NCI-H460 (cell line): ENCODE data around the gene CTSE. TPM values are rescaled to one million over a fixed set of nuclear protein-coding genes. Genes with fewer than 3 reads are reported as not detected.
A peak's percentile ranks its signal among the peaks of the same experiment; 100 is the strongest.
"Not testable (repeated sequence)": the region's sequence is repeated elsewhere in the genome, so short reads cannot be mapped to it uniquely, and the experiment has no call there.

Experiments
- DNase-seq: peaks from one replicate; pipeline ENCODE4 v3.0.0-alpha.2; 2016; ENCODE audit warnings: low read depth; ENCODE audit errors: extremely low read depth
- total RNA-seq: library from RNA; depleted of rRNA; stranded (reverse); fragments of >200 nt; shearing (Covaris generic); gene quantifications from 2 replicates; pipeline ENCODE4 v1.2.3, GENCODE V29; 2014

CTSE gene
- total RNA-seq, 1 experiment from 2014 or later: not detected

DNA sequence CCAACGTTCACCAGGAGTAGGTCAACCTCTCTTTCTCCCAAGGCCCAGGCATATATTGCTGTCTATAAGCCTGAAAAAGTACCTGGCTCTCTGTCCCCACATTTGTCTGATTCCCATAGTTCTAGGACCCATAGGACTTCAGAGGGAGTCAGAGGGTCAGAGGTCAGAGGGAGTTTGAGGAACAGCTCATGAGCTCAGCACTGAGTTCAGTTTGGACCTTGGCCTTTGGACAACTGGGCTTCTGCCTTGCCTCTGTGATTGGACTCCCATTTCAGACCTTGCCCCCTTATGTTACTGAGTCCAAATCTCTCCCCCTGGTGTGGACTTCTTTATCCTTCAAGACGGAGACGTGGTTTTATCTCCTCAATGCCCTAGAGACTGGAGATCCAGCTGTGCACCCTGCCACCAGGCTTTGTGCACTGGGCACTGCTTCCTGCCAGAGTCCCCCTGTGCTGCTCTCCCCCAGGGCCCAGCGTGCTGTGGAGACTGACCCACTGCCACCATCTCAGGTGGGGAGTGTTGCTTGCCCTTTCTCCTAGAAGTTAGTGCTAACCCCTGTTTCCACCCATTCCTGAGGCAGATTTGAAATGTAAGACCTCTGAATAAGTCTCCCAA, 3.2 kb downstream of the CTSE start:
- DNase-seq: no peak

DNA sequence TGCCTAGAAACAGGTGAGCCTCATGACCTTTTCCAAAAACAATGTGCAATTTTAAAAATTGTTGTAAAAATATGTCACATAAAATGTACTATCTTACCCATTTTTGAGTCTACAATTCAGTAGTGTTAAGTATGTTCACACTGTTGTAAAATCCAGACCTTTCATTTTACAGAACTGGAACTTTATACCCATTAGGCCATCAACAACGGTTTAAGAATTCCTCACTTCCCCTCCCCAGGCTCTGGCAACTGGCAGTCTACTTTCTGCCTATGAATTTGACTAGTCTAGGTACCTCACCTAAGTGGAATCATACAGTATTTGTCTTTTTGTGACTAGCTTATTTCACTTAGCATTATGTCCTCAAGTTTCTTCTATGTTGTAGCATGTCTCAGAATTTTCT, 8.6 kb downstream of the CTSE start:
- no peak for DNase-seq

DNA sequence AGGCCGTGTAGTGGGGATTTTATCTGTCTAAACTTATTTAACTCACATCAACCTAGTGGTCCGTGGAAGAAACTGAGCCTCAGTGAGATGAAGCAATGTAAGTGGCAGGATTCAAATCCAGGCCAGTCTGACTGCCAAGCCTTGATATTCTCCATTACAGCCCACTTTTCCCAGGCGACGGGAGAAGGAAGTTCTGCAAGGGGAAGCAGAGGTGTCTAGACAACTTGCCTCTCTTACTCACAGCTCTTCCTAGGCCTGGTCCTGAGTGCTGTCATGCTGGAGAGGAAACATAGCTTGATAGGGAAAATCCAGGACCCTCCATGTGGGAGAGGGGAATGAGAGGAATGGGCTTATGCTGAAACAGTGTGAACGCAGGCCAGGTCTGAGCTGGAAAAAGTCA, 9.1 kb downstream of the CTSE start:
- no peak for DNase-seq

DNA sequence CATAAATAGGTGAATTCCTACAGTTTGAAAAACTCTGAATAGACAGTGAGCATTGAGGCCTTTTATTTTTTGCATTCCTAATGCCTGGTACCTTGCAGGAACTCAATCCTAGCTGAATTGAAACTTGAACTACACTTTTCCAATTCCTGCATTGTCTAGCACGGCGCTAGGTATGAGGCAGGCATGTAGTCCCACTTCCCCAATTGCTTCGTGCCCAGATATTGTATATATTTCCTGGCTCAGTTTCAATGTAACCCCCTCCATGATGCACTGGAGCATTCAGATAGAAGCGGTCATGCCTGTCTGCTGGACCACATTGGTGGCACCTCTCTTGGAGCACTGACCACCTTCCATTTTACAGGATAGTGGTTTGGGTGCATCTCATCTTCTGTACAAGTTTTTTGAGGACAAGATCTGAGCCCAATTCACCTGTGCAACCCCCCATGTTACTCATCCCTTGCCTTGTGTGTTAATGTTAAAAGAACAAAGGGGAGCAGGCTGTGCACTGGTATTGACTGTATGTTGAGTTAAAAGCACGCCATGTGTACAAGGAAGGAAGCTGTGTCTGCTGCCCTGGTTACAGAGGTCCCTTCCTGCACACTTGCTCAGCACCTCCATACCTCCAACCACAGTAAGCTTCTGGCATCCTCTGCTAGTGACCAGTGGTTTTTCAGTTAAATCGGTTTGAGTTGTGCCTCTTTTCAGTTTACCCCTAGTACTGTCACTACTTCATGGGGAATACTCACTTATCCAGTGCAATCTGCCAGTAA, 10.5 kb downstream of the CTSE start:
- no peak for DNase-seq

DNA sequence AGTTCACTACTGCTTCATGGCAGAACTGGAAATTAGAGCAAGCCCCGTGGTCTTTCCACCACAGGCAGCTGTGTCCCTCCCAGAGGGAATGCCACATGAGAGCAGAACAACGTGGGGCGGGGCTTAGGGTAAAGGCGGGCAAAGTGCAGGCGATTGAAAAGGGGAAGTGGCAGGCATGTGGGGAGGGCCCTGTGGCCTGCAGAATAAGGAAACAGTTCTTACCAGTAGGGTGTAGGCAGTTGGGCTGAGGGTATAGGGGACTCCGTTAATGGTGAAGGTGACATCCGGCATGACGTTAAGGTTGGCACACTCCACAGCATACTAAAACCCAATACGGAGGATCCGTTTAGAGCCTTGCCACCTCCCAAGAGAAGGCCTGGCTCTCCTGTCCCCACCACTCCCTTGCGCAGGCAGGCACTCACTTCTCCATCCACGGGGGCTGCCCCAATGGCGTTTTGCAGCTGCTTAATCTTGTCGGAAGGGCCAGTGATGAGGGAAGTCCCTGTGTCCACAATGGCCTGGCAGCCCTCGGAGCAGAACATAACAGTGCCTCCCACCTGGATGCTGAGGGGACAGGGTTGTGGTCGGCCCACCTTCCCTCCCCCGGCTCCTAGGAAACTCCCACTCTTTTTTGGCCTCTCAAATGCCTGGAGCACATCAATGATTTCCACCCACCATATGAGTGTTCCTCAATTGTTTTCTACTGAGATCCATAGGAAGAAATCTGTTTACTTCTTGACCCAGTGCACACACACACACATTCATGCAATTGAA, 11.4 kb downstream of the CTSE start:
- DNase-seq: no peak

- no peak for DNase-seq
These were observed 12.6 kb downstream of the CTSE start for GRCh38 chr1:206011057-206011456.

- DNase-seq: no peak
These were observed 13.6 kb downstream of the CTSE start for GRCh38 chr1:206010060-206010459.

DNA sequence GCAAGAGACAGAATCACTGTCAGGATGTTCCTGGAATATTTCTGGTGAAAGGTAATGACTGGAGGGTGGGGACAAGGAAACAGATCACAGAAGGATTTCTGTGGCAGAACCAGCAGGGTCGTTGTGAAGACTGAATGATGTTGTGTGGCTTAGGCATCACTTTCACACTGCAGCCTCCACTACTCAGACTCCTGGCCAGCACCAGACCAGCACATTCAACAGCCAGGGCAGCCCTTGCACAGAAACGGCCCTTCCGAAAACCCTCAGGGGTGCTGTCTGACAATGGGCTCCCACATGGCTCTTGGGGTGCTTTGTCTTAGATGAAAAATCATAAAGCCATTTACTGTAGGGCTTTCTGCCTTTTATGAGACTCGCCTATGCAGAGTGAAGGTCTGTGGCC, 16.7 kb downstream of the CTSE start:
- DNase-seq: no peak

- no peak for DNase-seq
These were observed 17.9 kb downstream of the CTSE start for GRCh38 chr1:206005778-206006180.

- no peak for DNase-seq
These were observed 18.5 kb downstream of the CTSE start for GRCh38 chr1:206005234-206005633.

DNA sequence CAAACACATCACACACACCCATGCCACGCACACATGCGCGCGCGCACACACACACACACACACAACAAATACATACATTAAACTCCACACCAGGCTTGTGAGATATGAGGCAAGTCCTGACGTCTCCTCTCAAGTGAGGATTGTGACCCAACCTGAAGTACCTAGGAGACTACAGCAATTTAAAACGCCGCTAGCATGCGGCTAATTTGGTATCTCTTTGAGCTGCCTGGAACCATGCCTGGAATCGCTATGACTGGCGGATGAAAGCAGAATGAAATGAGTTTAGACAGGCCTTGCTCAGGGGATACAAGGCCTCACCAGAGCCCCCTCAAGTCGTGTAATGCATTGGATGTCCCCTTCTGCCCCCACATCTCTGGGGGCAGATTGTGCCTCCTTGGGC, 18.9 kb downstream of the CTSE start:
- no peak for DNase-seq

DNA sequence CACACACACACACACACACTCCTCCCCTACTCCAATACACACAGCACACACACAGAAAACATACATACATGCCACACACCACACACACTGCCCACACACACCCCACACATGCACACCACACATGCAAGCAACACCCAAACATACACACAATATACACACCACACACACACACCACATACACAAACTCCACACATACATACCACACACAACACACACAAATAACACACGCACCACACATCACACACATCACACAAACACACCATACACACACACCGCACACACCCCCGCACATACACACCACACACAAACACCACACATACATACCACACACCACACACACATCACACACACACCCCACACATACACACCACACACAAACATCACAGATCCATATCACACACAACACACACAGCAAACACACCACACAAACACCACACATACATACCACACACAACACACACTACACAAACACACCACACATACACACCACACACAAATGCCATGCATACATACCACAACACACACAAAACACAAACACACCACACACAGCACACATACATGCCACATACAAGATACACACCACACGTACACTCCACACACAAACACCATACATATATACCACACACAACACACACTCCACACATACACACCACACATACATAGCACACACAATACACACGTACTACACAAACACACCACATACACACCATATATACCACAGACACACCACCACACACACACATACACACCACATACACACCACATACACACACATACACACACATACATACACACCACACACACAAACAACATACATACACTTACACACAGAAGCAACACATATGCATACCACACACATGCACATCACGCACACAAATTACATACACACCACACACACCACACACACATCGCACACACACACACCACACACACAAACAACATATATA, 19.6 kb downstream of the CTSE start:
- no peak for DNase-seq

DNA sequence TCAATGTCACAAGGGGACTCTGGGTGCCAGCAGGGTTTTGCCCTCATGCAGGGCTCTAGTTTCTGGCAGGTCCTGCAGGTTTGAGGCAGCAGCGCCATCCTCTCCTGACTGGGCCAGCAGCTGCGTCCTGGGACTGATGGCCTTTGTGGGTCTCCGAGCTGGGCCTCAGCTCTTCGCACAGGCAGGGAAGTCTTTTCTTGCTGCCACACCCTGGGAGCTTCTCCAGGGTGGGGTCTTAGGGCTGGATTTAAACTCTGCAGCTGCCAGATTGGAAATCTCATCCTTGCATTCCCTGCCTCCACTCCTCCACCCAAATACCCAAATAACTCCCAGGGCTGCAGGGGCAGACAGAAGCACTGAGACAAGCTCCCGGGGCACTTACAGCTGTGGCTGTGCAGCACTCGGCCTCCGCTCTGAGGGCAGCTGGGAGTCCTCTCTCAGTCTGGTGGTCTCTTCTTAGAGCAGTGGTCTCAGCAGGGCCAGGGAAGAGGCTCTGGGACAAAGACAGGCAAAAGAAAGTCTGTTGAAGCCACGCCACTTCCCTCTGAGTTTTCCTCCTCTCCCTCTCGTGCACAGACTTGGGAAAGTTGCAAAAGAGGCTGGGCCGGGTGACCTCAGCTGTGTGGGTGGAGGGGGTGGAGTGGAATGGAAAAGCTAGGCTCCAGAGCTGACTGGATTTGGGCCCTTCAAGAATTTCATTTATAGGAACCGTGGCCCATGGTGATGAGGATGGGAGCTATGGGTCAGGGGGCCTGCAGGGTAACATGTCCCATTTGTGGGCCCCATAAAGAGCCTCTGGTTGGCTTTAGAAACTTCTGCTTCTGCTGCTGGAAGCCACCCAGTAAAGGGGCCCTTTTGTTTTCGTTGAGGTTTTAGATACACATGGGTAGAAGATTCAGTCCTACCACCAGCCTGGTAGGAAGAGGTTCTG, 20.6 kb downstream of the CTSE start, which contains the start of gene RAB7B:
Gene RAB7B, minus strand, starts transcription at position 525 of the 931 bp plus-strand sequence. CDS start 9,260 bp downstream, outside the sequence.
- DNase-seq: peak; percentile 13

- DNase-seq: no peak
These were observed 21.5 kb downstream of the CTSE start for GRCh38 chr1:206002160-206002559.

DNA sequence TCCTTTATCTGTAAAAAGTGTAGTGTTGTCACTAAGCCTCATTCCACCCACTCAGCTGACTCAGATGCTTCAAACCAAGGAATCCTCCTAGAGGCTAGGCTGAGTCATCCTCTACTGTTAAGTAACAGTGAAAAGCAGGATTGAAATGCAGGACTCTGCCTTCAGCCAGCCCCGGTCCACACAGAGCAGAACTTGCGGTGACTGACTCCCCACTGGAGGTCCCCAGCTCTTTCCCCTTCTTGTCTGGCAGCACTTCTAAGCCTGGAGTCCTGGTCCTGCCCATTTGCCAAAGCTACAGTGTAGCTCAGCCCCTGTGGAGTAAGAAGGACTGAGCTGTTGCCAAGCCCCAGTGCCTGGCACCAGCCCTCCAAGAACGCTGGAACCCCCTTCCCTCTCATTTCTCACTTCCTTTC, 22.2 kb downstream of the CTSE start:
- DNase-seq: peak; percentile 77

DNA sequence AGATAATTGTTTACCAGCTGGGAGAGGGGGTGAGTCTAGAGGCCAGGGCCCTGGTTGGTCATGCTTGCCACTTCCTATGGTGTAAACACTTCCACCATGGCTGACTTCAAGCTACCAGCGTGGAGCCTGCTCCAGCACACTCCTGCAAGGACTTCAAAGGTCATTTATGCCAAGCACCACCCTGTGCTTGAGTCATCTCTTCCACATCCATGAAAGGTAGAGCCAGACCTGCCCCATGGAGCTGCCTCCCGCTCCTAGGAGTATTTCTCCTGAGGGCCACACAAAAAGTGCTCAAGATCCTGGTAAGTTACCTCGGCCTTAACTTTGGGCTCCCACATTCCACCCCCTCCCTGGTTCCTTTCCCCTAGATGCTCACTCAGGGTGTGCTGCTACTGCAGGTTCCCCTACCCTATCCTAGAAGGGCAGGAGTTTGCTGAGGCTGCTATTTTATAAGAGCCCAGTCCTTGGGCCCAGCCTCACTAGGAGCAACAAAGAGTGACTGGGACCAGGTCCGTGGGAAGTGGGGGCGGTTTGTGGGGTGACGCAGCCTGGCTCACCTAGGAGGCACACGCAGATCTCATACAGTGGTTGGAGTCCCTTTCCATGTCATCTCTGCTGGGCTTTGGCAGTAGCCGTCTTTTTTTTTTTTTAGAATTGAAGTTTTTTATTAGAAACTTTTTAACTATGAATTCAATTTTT, 22.9 kb downstream of the CTSE start:
- DNase-seq: no peak

- DNase-seq: no peak
These were observed 25.0 kb downstream of the CTSE start for GRCh38 chr1:205998457-205999241.

DNA sequence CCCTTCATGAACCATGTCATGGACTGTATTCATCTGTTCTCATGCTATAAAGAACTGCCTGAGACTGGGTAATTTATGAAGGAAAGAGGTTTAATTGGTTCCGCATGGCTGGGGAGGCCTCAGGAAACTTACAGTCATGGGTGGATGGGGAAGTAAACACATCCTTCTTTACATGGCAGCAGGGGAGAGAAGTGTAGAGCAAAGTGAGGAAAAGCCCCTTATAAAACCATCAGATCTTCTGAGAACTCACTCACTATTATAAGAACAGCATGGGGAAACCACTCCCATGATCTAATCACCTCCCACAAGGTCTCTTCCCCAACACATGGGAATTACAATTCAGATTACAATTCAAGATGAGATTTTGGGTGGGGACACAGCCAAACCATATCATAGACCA, 27.1 kb downstream of the CTSE start:
- DNase-seq: not testable (repeated sequence)
